Testis (tissue), 3 donors: ENCODE data around the gene TMEM169. TPM values are rescaled to one million over a fixed set of nuclear protein-coding genes. Genes with fewer than 3 reads are reported as not detected.

Experiments used
- DNase-seq: peaks from one replicate; pipeline ENCODE4 v3.0.0-alpha.2; 2019
- H3K27ac ChIP-seq, 2 donors: fragments of 200-600 bp; sonication (generic); one replicate each; pipeline ENCODE4 v1.5.1; 2019
- H3K27me3 ChIP-seq: fragments of 200-600 bp; sonication (generic); one replicate; pipeline ENCODE4 v1.5.1; 2019
- H3K36me3 ChIP-seq: fragments of 200-600 bp; sonication (generic); one replicate; pipeline ENCODE4 v1.5.1; 2017; ENCODE audit warnings: low read depth; ENCODE audit errors: missing control alignments
- H3K4me1 ChIP-seq: fragments of 200-600 bp; sonication (generic); one replicate; pipeline ENCODE4 v1.5.1; 2019
- H3K4me3 ChIP-seq, 2 donors: fragments of 200-600 bp; sonication (generic); one replicate each; pipeline ENCODE4 v1.5.1; 2017 to 2019
- H3K9me3 ChIP-seq: fragments of 200-600 bp; sonication (generic); one replicate; pipeline ENCODE4 v1.5.1; 2017
- POLR2A ChIP-seq: fragments of 450-650 bp; IDR thresholded peaks from one replicate; pipeline ENCODE4 v1.6.1; 2017; ENCODE audit warnings: antibody characterized with exemption, mild to moderate bottlenecking, moderate library complexity
- WGBS, 2 donors: methylation state at CpG; one replicate each; pipeline ENCODE4 v1.1.5; 2018; 5-methylcytosine and 5-hydroxymethylcytosine counted together
- intact Hi-C: fragments of 100-400 bp; cut with DNase I; formaldehyde crosslinking; loops from one replicate; pipeline ENCODE4 v1.15.1; 2023; ENCODE audit warnings: low total_unique reads
- polyA plus RNA-seq: library from polyadenylated mRNA; stranded (reverse); fragments of 350-450 nt; fragmentation: Illumina TruSeq; extraction: RNeasy Lipid Tissue Mini Kit (QIAGEN cat#74804); gene quantifications from one replicate; pipeline ENCODE4 v1.2.3, GENCODE V29; 2014; ENCODE audit warnings: low read depth, low replicate concordance; ENCODE audit not compliant: insufficient read depth
- total RNA-seq, 2 donors: library from RNA; depleted of rRNA; stranded (reverse); fragments of >200 nt; gene quantifications; one replicate each; pipeline ENCODE4 v1.2.3, GENCODE V29; 2016
- TF ChIP-seq, protein P1 (sequence below), 3 experiments: fragments of 450-650 bp in 2 of 3; fragments of 200-600 bp in 1 of 3; sonication (generic) in 1 of 3; IDR thresholded peaks; one replicate each; pipeline ENCODE4 v1.5.1; 2016 to 2019; ENCODE audit warnings: antibody characterized with exemption in 3 of 3, mild to moderate bottlenecking in 2 of 3, moderate library complexity in 1 of 3

TMEM169 gene
- total and polyA plus RNA-seq, 3 donors from 2014 or later: 0.31 to 1.0 (median 0.37) TPM

DNA sequence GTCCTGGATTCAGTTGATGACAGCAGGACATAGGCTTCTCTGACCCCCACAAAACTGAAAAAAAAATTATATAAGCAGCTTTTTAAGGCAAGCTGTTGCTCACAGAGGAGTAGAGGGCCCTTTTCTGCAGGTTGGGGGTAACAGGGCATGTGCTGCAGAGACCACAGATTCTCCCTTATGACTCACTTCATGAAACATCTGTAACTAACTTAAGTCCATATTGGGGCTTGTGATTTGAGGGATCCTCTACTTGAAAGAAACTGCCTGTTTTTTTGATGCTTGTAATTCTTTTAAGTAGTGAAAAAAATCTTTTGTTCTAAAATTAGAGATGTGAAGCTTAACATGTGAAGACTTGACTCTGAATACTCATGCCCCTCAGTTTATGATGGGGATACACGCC lies 60.8 kb downstream of the TMEM169 start:
- 90 to 98% methylated on average over 1 of the region's 1 CpG for WGBS, 2 donors
- H3K36me3 ChIP-seq: no peaks in the 10 kb centered on the region
- H3K9me3 ChIP-seq: no peaks in the 10 kb centered on the region
- intact Hi-C loops: no loop called here
- TF ChIP-seq POLR2A: no peak
- TF ChIP-seq, protein P1, sequence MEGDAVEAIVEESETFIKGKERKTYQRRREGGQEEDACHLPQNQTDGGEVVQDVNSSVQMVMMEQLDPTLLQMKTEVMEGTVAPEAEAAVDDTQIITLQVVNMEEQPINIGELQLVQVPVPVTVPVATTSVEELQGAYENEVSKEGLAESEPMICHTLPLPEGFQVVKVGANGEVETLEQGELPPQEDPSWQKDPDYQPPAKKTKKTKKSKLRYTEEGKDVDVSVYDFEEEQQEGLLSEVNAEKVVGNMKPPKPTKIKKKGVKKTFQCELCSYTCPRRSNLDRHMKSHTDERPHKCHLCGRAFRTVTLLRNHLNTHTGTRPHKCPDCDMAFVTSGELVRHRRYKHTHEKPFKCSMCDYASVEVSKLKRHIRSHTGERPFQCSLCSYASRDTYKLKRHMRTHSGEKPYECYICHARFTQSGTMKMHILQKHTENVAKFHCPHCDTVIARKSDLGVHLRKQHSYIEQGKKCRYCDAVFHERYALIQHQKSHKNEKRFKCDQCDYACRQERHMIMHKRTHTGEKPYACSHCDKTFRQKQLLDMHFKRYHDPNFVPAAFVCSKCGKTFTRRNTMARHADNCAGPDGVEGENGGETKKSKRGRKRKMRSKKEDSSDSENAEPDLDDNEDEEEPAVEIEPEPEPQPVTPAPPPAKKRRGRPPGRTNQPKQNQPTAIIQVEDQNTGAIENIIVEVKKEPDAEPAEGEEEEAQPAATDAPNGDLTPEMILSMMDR (IDR thresholded peaks at IDR 0.05): no peak
- no peak for DNase-seq
- no peaks in the 10 kb centered on the region for H3K4me1 ChIP-seq
- no peak overlapping the region for H3K27ac ChIP-seq
- no peak overlapping the region for H3K4me3 ChIP-seq
- H3K27me3 ChIP-seq: no peaks in the 10 kb centered on the region

DNA sequence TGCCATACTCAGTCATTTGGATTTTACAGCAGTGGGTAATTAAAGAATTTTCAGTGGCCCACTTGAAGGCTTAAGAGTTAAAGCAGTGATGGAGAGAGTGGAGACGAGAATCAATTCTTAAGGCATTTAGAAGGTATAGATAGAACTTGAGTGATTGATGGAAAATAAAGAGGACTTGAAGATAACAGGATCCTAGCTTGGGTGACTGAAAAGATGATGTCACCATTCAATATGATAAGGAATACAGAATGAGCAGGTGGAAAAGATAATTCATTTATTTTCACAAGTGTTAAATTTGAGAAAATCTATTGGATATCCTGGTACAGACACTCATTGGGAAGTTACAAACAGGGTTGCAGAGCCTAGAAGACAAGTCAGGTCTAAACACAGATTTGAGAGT lies 62.7 kb downstream of the TMEM169 start:
- Histone ChIP-seq H3K4me1 (no peaks in the 10 kb centered on the region), H3K27me3 (no peaks in the 10 kb centered on the region), H3K4me3 (no peak overlapping the region), H3K9me3 (no peaks in the 10 kb centered on the region), H3K27ac (no peak overlapping the region), H3K36me3 (no peaks in the 10 kb centered on the region)
- intact Hi-C loops: no loop called here
- 88 to 100% methylated on average over 1 of the region's 1 CpG for WGBS, 2 donors
- DNase-seq: no peak
- TF ChIP-seq, protein P1 (IDR thresholded peaks at IDR 0.05): no peak
- TF ChIP-seq POLR2A: no peak

DNA sequence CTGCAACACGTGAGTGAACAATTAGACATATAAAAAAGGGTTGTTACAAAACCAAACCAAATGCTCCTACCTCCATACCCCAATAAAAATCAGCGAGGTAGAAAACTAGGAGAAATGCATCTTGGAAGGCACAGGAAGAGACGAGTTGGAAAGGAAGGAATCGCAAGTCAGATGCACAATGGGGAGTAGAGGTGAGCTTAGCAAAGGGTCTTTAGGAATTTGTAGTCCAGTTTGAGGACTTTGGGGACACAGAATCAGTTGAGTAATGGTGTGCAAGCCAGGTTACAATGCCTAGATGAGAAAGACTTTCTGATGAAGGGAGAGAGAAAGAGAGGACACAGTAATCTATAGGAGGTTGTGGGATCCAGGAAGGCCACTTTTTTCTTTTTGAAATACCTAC lies 63.1 kb downstream of the TMEM169 start:
- no peaks in the 10 kb centered on the region for H3K36me3 ChIP-seq
- no peaks in the 10 kb centered on the region for H3K27me3 ChIP-seq
- H3K9me3 ChIP-seq: no peaks in the 10 kb centered on the region
- no peak for DNase-seq
- TF ChIP-seq POLR2A: no peak
- TF ChIP-seq, protein P1 (IDR thresholded peaks at IDR 0.05): no peak
- intact Hi-C loops: no loop called here
- no peaks in the 10 kb centered on the region for H3K4me1 ChIP-seq
- no peak overlapping the region for H3K27ac ChIP-seq
- no peak overlapping the region for H3K4me3 ChIP-seq
- 92 to 94% methylated on average over 4 of the region's 4 CpGs for WGBS, 2 donors

DNA sequence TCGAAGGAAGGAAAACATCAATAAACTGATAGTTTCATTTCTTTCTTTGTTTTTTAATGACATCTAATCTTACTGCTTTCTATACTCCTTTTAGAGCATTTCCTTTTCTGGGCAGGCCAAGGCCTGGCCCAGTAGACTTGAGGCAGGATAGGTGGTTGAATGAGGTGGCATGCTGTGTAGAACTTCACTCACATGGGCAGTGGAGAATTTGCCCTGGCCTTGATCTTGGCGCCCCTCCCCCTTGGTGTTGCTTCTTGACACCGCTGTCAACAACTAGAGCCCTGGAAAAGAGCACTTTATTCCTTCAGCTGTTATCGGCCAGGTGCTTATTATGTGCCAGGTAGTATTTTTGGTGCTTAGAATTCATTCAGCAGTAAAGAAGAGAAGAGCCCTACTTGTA lies 64.9 kb downstream of the TMEM169 start:
- Histone ChIP-seq H3K27ac (no peak overlapping the region), H3K4me3 (no peak overlapping the region), H3K4me1 (no peaks in the 10 kb centered on the region), H3K27me3 (no peaks in the 10 kb centered on the region), H3K36me3 (no peaks in the 10 kb centered on the region), H3K9me3 (no peaks in the 10 kb centered on the region)
- intact Hi-C loops: no loop called here
- 75 to 83% methylated on average over 4 of the region's 4 CpGs for WGBS, 2 donors
- DNase-seq: no peak
- TF ChIP-seq, protein P1 (IDR thresholded peaks at IDR 0.05): no peak
- TF ChIP-seq POLR2A: no peak
